Glutamatergic neuron (in vitro differentiated cells): ENCODE results near the gene DHRS2. TPM values are rescaled to one million over a fixed set of nuclear protein-coding genes. Genes with fewer than 3 reads are reported as not detected.
A peak's percentile ranks its signal among the peaks of the same experiment; 100 is the strongest.

Source experiments
- DNase-seq: peaks from one replicate; pipeline ENCODE4 v3.0.0; 2022
- H3K27ac Mint-ChIP-seq: one replicate; pipeline ENCODE4 v1.8.0; 2020; ENCODE audit warnings: mild to moderate bottlenecking, mixed read lengths, inconsistent platforms; ENCODE audit not compliant: unreplicated experiment
- H3K27me3 Mint-ChIP-seq: one replicate; pipeline ENCODE4 v1.8.0; 2020; ENCODE audit warnings: mild to moderate bottlenecking, moderate library complexity, mixed read lengths, inconsistent platforms; ENCODE audit not compliant: unreplicated experiment
- H3K36me3 Mint-ChIP-seq: one replicate; pipeline ENCODE4 v1.8.0; 2020; ENCODE audit warnings: mild to moderate bottlenecking, mixed read lengths, inconsistent platforms; ENCODE audit not compliant: unreplicated experiment
- H3K4me1 Mint-ChIP-seq: one replicate; pipeline ENCODE4 v1.8.0; 2020; ENCODE audit warnings: mild to moderate bottlenecking, low read depth, mixed read lengths, inconsistent platforms; ENCODE audit not compliant: unreplicated experiment
- H3K4me3 Mint-ChIP-seq: one replicate; pipeline ENCODE4 v1.8.0; 2020; ENCODE audit warnings: mild to moderate bottlenecking, mixed read lengths, inconsistent platforms; ENCODE audit not compliant: unreplicated experiment
- H3K9me3 Mint-ChIP-seq: one replicate; pipeline ENCODE4 v1.8.0; 2020; ENCODE audit warnings: mild to moderate bottlenecking, moderate library complexity, mixed read lengths, inconsistent platforms; ENCODE audit not compliant: unreplicated experiment
- total RNA-seq: library from RNA; stranded (reverse); fragmentation: NEBNext Ultra II Directional; extraction: Animal tissue kit (Norgen Biotek cat#: 25700); gene quantifications from one replicate; pipeline ENCODE4 v1.2.1, GENCODE V29; 2021; ENCODE audit not compliant: unreplicated experiment
- TF ChIP-seq, protein P1 (sequence below): fragments of 200-600 bp; sonication (generic); IDR thresholded peaks from one replicate; pipeline ENCODE4 v1.5.0; 2021; ENCODE audit not compliant: partially characterized antibody, unreplicated experiment

DHRS2 gene
- total RNA-seq, 1 donor from 2014 or later = 0.42 TPM

GRCh38 chr14:23650506-23650905 lies 14.3 kb downstream of the DHRS2 start:
- no peak for DNase-seq
- TF ChIP-seq, protein P1, sequence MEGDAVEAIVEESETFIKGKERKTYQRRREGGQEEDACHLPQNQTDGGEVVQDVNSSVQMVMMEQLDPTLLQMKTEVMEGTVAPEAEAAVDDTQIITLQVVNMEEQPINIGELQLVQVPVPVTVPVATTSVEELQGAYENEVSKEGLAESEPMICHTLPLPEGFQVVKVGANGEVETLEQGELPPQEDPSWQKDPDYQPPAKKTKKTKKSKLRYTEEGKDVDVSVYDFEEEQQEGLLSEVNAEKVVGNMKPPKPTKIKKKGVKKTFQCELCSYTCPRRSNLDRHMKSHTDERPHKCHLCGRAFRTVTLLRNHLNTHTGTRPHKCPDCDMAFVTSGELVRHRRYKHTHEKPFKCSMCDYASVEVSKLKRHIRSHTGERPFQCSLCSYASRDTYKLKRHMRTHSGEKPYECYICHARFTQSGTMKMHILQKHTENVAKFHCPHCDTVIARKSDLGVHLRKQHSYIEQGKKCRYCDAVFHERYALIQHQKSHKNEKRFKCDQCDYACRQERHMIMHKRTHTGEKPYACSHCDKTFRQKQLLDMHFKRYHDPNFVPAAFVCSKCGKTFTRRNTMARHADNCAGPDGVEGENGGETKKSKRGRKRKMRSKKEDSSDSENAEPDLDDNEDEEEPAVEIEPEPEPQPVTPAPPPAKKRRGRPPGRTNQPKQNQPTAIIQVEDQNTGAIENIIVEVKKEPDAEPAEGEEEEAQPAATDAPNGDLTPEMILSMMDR = no peak
- H3K27ac Mint-ChIP-seq = no peak overlapping the region
- no peaks in the 10 kb centered on the region for H3K4me1 Mint-ChIP-seq
- H3K9me3 Mint-ChIP-seq = no peaks in the 10 kb centered on the region
- peaks cover 9% of the 10 kb centered on the region for H3K36me3 Mint-ChIP-seq
- peaks cover 7% of the 10 kb centered on the region for H3K27me3 Mint-ChIP-seq
- no peak overlapping the region for H3K4me3 Mint-ChIP-seq

GRCh38 chr14:23653051-23653450 lies 16.9 kb downstream of the DHRS2 start:
- no peak overlapping the region for H3K4me3 Mint-ChIP-seq
- no peaks in the 10 kb centered on the region for H3K4me1 Mint-ChIP-seq
- TF ChIP-seq, protein P1 = no peak
- DNase-seq = no peak
- H3K9me3 Mint-ChIP-seq = no peaks in the 10 kb centered on the region
- H3K36me3 Mint-ChIP-seq = peaks cover 9% of the 10 kb centered on the region
- peaks cover 5% of the 10 kb centered on the region for H3K27me3 Mint-ChIP-seq
- no peak overlapping the region for H3K27ac Mint-ChIP-seq

DNA sequence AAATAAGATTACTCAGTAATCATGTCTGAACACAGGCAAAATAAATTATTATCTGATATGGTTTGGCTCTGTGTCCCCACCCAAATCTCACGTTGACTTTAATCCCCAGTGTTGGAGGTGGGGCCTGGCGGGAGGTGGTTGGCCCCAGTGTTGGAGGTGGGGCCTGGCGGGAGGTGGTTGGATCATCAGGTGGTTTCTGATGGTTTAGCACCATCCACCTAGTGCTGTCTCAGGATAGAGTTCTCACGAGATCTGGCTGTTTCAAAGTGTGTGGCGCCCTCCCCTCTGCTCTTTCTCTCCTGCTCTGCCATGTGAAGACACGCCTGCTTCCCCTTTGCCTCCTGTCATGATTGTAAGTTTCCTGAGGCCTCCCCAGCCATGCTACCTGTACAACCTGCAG lies 18.1 kb downstream of the DHRS2 start:
- no peak for DNase-seq
- peaks cover 2% of the 10 kb centered on the region for H3K4me1 Mint-ChIP-seq
- H3K9me3 Mint-ChIP-seq = no peaks in the 10 kb centered on the region
- TF ChIP-seq, protein P1 = no peak
- peaks cover under 1% of the 10 kb centered on the region for H3K27me3 Mint-ChIP-seq
- no peak overlapping the region for H3K27ac Mint-ChIP-seq
- no peaks in the 10 kb centered on the region for H3K36me3 Mint-ChIP-seq
- no peak overlapping the region for H3K4me3 Mint-ChIP-seq

DNA sequence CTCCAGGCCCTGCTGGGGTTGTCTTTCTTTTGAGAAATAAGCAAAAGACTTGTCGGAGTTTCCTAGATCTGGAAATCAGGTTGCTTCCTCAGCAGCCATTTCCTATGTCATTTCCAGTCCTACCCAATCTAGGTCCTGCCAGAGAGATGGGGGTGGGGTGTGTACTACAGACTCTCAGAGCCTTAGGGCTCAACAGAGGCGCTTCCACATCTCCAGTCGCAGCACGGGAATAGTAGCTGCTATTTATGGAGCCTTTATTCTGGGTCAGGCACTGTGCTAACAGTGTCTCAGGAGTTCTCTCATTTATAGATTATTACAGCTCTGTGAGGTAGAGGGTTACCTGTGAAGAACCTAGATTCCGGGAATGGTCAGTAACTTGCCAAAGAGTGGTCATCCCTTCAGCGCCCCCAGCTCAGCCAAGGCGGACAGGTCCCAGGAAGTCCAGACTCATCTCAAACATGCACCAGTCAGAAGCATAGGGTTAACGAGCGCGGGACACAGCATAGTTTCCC lies 21.9 kb downstream of the DHRS2 start:
- Mint-ChIP-seq H3K4me3 (no peak overlapping the region), H3K9me3 (peaks cover 7% of the 10 kb centered on the region), H3K27me3 (no peaks in the 10 kb centered on the region), H3K4me1 (peaks cover 25% of the 10 kb centered on the region), H3K27ac (no peak overlapping the region), H3K36me3 (no peaks in the 10 kb centered on the region)
- DNase-seq = no peak
- TF ChIP-seq, protein P1 = no peak

- Mint-ChIP-seq H3K36me3 (no peaks in the 10 kb centered on the region), H3K9me3 (peaks cover 7% of the 10 kb centered on the region), H3K27me3 (peaks cover 1% of the 10 kb centered on the region), H3K4me1 (peaks cover 29% of the 10 kb centered on the region), H3K4me3 (peak overlapping the region; percentile 71), H3K27ac (peak overlapping the region; percentile 91)
- TF ChIP-seq, protein P1 = no peak
- DNase-seq = no peak
These were observed 24.4 kb downstream of the DHRS2 start for GRCh38 chr14:23660290-23661226.
